Measurements from ENCODE around the gene ASPSCR1. TPM values are rescaled to one million over a fixed set of nuclear protein-coding genes. Genes with fewer than 3 reads are reported as not detected.

Gene ASPSCR1
- total and polyA plus RNA-seq, 2 of the 13 experiments (the other 11 are each of a cell fraction or from before 2014, with no cell fraction given) = 274 to 314 TPM

- Histone ChIP-seq H3K27ac (ENCODE audit: extremely low read length, insufficient read depth, low read length) (no peak overlapping the region), H3K9ac (ENCODE audit: insufficient read depth, low read depth, low read length) (no peak overlapping the region), H3K27me3 (ENCODE audit: control insufficient read depth in 1 of 2, insufficient read depth in 2 of 2, low read length in 2 of 2) (no peaks in the 10 kb centered on the region), H3K4me1 (ENCODE audit: insufficient read depth, low read length) (peaks cover 72% of the 10 kb centered on the region), H3K4me3 (replicated peaks in 1 of 3; ENCODE audit: insufficient read depth in 1 of 3, low read depth in 2 of 3, low read length in 3 of 3) (no peak overlapping the region), H3K36me3 (replicated peaks in 1 of 2; ENCODE audit: control insufficient read depth in 1 of 2, insufficient read depth in 2 of 2, low read length in 2 of 2) (peaks cover 40 to 53% of the 10 kb centered on the region in 2 experiments), H3K79me2 (ENCODE audit: insufficient read depth, low read length) (peaks cover 35% of the 10 kb centered on the region), H2AFZ (ENCODE audit: low read length) (no peak overlapping the region), H3K9me3 (ENCODE audit: low read length) (no peaks in the 10 kb centered on the region), H3K4me2 (ENCODE audit: low read depth, low read length) (no peak overlapping the region), H4K20me1 (ENCODE audit: insufficient read depth, low read length) (no peaks in the 10 kb centered on the region)
- ChIA-PET CTCF (ENCODE audit: low intra/inter-chr PET ratio, low total read pairs) (interaction anchor here (0.8 kb wide), 1 partner anchor 48 kb away, joined by 4 read pairs; no protein-coding TSS in a partner anchor), POLR2A (interaction anchor here (1.0 kb wide), 1 partner anchor 13 kb away, joined by 4 read pairs; no protein-coding TSS in a partner anchor)
- FAIRE-seq (no peak), ATAC-seq (no peak; the same call in 1 of the 3 replicates), DNase-seq (ENCODE audit: low spot score) (no peak)
- over 99% methylated on average over 16 of the region's 30 CpGs for WGBS (ENCODE audit: low lambda C conversion rate)
- intact Hi-C loops (cut with micrococcal nuclease; ENCODE audit: unreplicated experiment) = no loop called here
- in situ Hi-C loops (cut with HindIII; ENCODE audit: extremely low pct_ligation_motif_present, low pct_unique_long_range_greater_than_20kb) = no loop called here
- BruUV-seq (replicated peaks) = no TSS peak
- TF ChIP-seq RBFOX2 (IDR thresholded peaks at IDR 0.05; ENCODE audit: low read depth, low read length) = peak; percentile 85
- peak; percentile 39 for TF ChIP-seq CTCF (CRISPR knock-in tag; IDR thresholded peaks at IDR 0.05)
- 0 out of 2 replicates have a peak, but pooled peaks have one; percentile 5 for TF ChIP-seq GABPB1 (CRISPR knock-in tag; IDR thresholded peaks at IDR 0.05)
- peak; percentile 99 for TF ChIP-seq AGO2 (optimal IDR thresholded peaks at IDR 0.05; ENCODE audit: low read depth, low read length)
- no peak; the same call in 1 of the 2 replicates for TF ChIP-seq HOXA3 (CRISPR knock-in tag; IDR thresholded peaks at IDR 0.05)
- TF ChIP-seq ZNF326 (CRISPR knock-in tag; IDR thresholded peaks at IDR 0.05; ENCODE audit: borderline replicate concordance) = peak; percentile 90
- TF ChIP-seq ZC3H13 (CRISPR knock-in tag; IDR thresholded peaks at IDR 0.05) = peak; percentile 53
- TF ChIP-seq MTA1 (CRISPR knock-in tag; IDR thresholded peaks at IDR 0.05; ENCODE audit: borderline replicate concordance) = peak; percentile 48; the same call in 1 of the 2 replicates
- 0 out of 2 replicates have a peak, but pooled peaks have one; percentile 4 for TF ChIP-seq ZNF672 (CRISPR knock-in tag; IDR thresholded peaks at IDR 0.05)
- no peak for TF ChIP-seq SMAD9 (CRISPR knock-in tag; IDR thresholded peaks at IDR 0.05)
- TF ChIP-seq ZNF800 (CRISPR knock-in tag; IDR thresholded peaks at IDR 0.05) = no peak
- TF ChIP-seq PAF1 (CRISPR knock-in tag; IDR thresholded peaks at IDR 0.05) = peak; percentile 78
- 0 out of 2 replicates have a peak, but pooled peaks have one; percentile 40 for TF ChIP-seq DZIP1 (CRISPR knock-in tag; IDR thresholded peaks at IDR 0.05)
- peak; percentile 13; the same call in 1 of the 2 replicates for TF ChIP-seq UBTF (CRISPR knock-in tag; IDR thresholded peaks at IDR 0.05)
Measured at GRCh38 chr17:82007495-82008257, 30.2 kb downstream of the ASPSCR1 start.
